NK-92 (cell line): ENCODE measurements around the gene HIPK3.
"Not testable (repeated sequence)": the region's sequence is repeated elsewhere in the genome, so short reads cannot be mapped to it uniquely, and the experiment has no call there.

ENCODE experiments used
- DNase-seq: peaks from one replicate; lab custom pipeline; 2025; ENCODE audit not compliant: unreplicated experiment; lab: John Stamatoyannopoulos, UW

HIPK3 gene

DNA sequence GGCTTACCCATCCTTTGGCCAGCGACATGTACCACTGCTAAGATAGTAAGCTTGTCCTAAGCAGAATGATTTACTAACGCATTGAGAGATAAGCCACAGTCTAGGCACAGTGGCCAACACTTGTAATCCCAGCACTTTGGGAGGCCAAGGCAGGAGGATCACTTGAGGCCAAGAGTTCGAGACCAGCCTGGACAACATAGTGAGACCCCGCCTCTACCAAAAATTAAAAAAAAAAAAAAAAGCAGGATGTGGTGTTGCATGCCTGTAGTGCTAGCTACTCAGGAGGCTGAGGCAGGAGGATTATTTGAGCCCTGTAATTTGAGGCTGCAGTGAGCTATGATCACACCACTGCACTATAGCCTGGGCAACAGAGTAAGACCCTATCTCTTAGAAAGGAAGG lies 93.1 kb downstream of the HIPK3 start:
- DNase-seq = no peak

DNA sequence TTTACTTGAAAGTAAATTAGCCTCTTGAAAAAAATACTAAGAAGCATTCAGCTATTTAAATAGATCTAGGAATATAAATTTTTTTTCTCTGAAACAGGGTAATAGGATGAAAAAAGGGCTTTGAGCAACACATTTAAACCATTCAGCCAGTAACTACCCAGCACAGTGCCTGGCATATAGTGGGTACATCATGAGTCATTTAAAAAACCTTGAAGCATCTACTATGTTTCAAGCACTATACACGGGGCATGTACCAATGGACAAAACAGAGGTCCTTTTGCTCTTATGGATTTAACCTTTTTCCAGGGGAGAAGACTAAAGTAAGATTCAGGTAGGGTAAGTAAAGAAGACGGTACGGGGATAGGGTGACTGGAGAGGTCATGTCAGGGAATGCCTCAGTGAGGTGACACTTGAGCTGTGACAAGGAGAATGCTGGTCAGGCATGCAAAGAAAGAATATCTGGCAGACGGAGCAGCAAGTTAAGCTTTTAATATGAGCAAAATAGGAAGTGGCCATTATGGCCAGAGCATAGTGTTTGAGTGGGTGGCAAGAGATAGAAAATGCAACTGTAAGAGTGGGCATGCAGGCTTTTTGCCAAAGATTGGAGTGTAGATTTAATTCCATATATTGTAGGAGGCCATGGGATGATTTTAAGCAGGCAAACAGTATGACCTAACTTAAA lies 101.1 kb downstream of the HIPK3 start:
- no peak for DNase-seq

DNA sequence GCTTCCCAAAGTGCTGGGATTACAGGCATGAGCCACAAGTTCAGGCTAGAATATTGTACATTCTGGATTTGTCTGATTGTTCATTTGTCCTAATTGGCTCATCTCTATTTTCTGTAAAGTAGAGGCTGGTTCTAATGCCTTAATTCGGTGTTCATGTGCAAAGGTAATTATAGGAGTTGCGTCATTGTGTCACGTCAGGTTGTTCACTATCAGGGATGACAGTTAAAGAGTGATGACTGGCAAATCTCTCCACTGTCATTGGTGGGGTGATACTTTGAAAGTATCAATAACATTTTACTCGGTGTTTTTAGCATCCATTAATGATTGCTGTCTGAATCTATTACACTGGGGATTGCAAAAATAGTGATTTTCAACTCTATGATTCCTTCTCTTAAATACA lies 103.5 kb downstream of the HIPK3 start:
- no peak for DNase-seq

- no peak for DNase-seq
Observed at GRCh38 chr11:33362051-33362910, 105.1 kb downstream of the HIPK3 start.

- no peak for DNase-seq
Observed at GRCh38 chr11:33366918-33367317, 109.7 kb downstream of the HIPK3 start.

DNA sequence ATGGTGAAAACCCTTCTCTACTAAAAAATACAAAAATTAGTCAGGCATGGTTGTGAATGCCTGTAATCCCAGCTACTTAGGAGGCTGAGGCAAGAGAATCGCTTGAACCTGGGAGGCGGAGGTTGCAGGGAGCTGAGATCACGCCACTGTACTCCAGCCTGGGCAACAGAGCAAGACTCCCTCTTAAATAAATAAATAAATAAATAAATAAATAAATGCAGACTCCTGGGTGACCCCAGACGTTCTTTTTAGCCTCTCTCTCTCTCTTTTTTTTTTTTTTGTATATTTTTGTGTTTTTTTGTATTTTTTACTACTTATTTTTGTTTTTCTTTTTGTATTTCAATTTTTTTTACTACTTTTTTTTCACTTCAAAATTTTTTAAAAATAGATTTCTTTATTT lies 111.3 kb downstream of the HIPK3 start:
- DNase-seq = not testable (repeated sequence)

DNA sequence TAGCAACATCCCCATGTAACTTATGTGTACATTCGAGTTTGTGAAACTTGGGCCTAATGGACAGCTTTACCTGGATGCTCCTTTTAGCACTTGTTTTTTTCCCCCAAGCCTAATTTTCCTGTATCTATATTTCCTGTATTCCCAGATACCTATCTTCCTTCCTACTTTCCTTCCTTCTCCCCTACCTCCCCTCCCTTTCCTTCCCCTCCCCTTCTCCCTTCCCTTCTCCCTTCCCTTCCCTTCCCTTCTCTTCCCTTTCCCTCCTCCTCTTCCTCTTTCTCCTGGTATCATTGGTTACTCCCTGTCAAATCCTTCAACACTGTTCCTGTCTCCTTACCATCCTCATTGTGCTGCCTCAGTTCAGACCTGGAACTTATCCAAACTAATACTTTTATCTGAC lies 111.8 kb downstream of the HIPK3 start:
- DNase-seq = no peak

DNA sequence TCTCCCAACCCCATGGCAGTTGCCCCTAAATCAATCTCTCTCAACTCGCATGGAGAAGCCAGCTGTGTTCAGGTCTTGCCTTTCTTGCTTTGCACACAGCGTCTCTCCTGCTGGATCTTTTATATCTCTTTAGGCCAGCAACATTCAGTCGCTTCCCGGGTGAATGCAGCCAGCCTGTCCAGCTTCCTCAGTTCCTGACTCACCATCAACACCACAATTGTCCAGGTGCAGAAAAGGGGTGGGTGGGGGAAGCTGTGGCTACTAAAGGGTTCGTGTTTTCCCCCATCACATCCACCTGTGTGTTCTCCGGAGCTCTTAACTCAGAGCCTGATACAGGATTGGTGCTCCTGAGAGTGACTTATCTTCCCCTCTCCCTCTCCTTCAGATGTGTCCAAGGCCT lies 116.5 kb downstream of the HIPK3 start:
- no peak for DNase-seq

- DNase-seq = no peak
Observed at GRCh38 chr11:33375236-33375635, 118.1 kb downstream of the HIPK3 start.

GRCh38 chr11:33375688-33376311 lies 118.6 kb downstream of the HIPK3 start, which contains the start of gene KIAA1549L:
KIAA1549L (plus strand) TSS chr11:33376108.
- no peak for DNase-seq

- DNase-seq = no peak
Observed at GRCh38 chr11:33376331-33377310, 119.4 kb downstream of the HIPK3 start.

DNA sequence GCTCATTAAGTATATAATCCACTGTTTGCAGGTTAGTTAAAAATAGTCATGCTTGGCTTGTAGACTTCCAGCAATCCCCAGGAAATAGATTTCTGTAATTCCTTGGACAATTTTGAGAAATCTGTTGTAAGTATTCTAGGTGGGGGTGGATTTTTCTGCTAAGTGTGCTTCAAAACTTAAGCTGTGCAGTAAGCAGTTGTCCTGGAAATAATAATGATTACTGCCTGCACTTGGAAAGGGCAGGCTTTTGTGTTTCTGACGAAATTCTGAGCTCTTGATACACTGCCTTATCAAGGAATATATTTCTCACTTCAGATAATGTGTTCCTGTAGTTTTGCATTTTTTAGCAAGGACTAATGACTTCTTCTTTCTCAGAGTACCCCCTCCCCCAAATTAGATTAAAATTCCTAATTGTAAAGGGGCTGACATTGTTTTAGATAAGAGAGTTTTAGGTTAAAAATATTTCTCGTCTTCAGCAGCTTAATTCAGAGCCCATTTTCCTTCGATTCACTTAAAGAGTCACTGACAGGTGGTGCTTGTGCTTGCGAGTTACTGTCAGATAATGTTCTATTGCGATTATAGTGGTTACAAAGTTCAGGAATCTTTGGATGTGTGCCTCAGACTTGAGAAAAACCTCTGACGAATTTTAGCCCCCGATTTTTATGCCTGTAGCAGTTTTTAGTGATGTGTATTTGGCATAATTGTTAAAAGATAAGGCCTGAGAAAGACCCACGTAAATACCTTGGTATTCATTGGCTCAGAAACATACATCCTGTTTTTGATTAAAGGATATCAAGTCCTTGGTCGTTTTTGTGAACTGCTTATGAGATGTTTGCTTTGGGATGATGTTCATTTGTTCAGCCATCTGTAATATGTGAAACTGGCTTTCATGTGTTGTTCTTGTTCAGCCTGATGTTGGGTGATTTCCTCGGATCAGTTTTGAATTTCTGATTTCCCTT lies 120.5 kb downstream of the HIPK3 start:
- no peak for DNase-seq

DNA sequence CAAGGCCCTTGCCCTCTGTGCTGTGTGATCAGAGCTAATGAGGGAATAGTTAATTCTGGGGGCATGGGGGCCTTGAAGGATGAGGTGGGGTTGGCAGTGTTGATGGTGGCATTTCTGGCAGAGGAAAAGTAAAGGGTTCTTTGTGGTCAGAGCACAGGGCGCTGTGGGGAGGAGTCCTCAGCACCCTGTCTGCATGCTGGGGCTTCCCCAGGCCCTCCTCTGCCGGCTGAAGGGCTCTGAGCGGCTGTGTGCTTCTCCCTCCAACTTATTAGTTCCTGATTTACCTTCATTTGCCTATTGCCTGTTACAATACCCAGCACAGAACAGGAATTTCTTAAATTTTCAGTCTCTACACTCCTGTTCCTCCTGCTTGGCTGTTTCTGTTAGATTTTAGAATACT lies 122.8 kb downstream of the HIPK3 start:
- DNase-seq = no peak

DNA sequence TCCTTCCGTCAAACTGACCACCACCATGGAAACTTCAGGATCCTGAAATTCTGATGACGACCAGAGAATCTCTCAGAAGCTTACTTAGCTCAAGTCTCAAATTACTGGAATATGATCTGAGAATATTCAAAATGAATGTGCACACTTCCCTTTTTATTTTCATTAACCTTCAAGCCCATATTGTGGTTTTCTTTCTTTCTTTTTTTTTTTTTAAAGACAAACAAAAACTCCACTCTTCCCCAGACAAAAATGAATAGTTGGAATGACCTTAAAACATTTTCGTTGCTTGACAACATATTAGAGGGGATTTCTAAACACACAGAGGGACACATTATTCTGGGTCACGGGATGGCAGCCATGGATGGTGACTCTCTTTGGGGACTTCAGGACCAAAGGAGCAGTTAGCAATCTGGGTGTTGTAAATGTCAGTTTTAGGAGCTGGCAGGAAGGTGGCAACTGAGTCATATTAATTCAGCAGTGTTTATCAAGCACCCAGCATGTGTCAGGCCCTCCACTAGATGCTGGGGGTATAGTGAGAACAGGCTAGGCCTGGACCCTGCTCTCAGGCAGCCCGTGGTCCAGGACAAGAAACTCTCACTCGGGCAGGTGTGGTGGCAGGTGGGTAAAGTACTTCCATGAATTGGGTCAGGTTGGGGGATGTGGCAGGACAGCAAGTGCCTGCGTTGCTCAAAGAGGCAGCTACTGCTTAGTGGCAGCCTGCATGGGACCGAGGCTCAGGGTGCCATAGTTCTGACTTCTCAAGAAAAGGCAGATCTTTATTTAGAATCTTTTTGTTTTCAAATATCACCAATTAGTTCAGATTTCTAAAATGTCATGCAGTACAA lies 126.1 kb downstream of the HIPK3 start:
- no peak for DNase-seq

- DNase-seq = no peak
Observed at GRCh38 chr11:33383920-33384209, 126.7 kb downstream of the HIPK3 start.

GRCh38 chr11:33384220-33384619 lies 127.0 kb downstream of the HIPK3 start:
- no peak for DNase-seq

GRCh38 chr11:33387581-33387980 lies 130.4 kb downstream of the HIPK3 start:
- DNase-seq = no peak

DNA sequence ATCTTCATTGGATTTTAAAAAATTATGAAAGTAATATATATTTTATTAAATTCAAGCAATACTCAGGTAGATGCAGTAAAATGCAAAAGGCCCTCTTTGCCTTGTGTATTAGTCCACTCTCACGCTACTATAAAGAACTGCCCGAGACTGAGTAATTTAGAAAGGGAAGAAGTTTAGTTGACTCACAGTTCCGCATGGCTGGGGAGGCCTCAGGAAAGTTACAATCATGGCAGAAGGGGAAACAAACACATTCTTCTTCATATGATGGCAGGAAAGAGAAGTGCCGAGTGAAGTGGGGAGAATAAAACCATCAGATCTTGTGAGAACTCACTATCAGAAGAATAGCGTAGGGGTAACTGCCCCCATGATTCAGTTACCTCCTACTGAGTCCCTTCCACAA lies 130.8 kb downstream of the HIPK3 start:
- DNase-seq = no peak
